Mucosa of descending colon (tissue), 3 donors: ENCODE data around the gene SLC25A28. TPM values are rescaled to one million over a fixed set of nuclear protein-coding genes. Genes with fewer than 3 reads are reported as not detected.

Experiments used
- ATAC-seq: fragments of 200-7000 bp; cut with Tn5 transposase; one replicate; pipeline ENCODE4 v1.9.1; 2020; ENCODE audit warnings: mild to moderate bottlenecking, moderate library complexity
- DNase-seq, 3 donors: peaks; one replicate each; pipeline ENCODE4 v3.0.0-alpha.2; 2020
- H3K36me3 ChIP-seq: fragments of 200-600 bp; one replicate; pipeline ENCODE4 v1.8.0; 2021; ENCODE audit warnings: low read depth, mild to moderate bottlenecking
- H3K4me1 ChIP-seq: fragments of 200-600 bp; one replicate; pipeline ENCODE4 v1.8.0; 2021; ENCODE audit warnings: low read depth, mild to moderate bottlenecking
- H3K4me3 ChIP-seq: fragments of 200-600 bp; one replicate; pipeline ENCODE4 v1.8.0; 2021; ENCODE audit warnings: mild to moderate bottlenecking
- H3K9me3 ChIP-seq: fragments of 200-600 bp; one replicate; pipeline ENCODE4 v1.8.0; 2021; ENCODE audit warnings: mild to moderate bottlenecking
- CTCF ChIP-seq: fragments of 200-600 bp; IDR thresholded peaks from one replicate; pipeline ENCODE4 v1.8.0; 2022; ENCODE audit warnings: antibody characterized with exemption, mild to moderate bottlenecking
- intact Hi-C, 2 donors: fragments of 100-400 bp; cut with DNase I in 1 of 2; cut with micrococcal nuclease in 1 of 2; formaldehyde crosslinking; loops; one replicate each; pipeline versions ENCODE4 v1.11.0 to v1.11.1; 2022; cut with DNase I, micrococcal nuclease
- total RNA-seq, 3 donors: library from RNA; stranded (reverse); fragmentation: NEBNext Ultra II Directional in 2 of 3; extraction: Animal tissue kit (Norgen Biotek cat#: 25700) in 2 of 3; gene quantifications; one replicate each; pipeline versions ENCODE4 v1.2.1 to v1.2.4, GENCODE V29; 2021 to 2023
- donor health status: DM: no; HTN: no; CAD: no; lungs with moderate emphysema.
- donor health status: DM: no; HTN: no; CAD: no.
- donor health status: DM: no; HTN: yes; CAD: no.

Gene SLC25A28
- total RNA-seq, 3 donors from 2014 or later: 38.2 to 64.4 (median 39.6) TPM

GRCh38 chr10:99612167-99612831, 7.9 kb downstream of the SLC25A28 start:
- TF ChIP-seq CTCF: peak; percentile 58
- DNase-seq (peak in 1 of 3 donors; percentile 67), ATAC-seq (peak; percentile 89)
- no peaks in the 10 kb centered on the region for H3K4me1 ChIP-seq
- intact Hi-C loops: loop anchor here (2.0 to 10.0 kb wide), 3 partner anchors 51 to 217 kb away; partner anchors contain the start of gene GOT1 (in 2 of the 2)
- no peaks in the 10 kb centered on the region for H3K36me3 ChIP-seq
- H3K9me3 ChIP-seq: no peaks in the 10 kb centered on the region
- H3K4me3 ChIP-seq: no peak overlapping the region

- no peak overlapping the region for H3K4me3 ChIP-seq
- H3K4me1 ChIP-seq: no peaks in the 10 kb centered on the region
- intact Hi-C loops: loop anchor here (10.0 kb wide), 2 partner anchors 177 to 217 kb away; partner anchors contain the start of gene GOT1 (in 2 of the 2)
- ATAC-seq: no peak
- DNase-seq: no peak
- TF ChIP-seq CTCF: no peak
- H3K9me3 ChIP-seq: no peaks in the 10 kb centered on the region
- H3K36me3 ChIP-seq: no peaks in the 10 kb centered on the region
Observed at GRCh38 chr10:99611326-99611725, 8.9 kb downstream of the SLC25A28 start.

- H3K4me3 ChIP-seq: no peak overlapping the region
- DNase-seq: no peak
- no peak for ATAC-seq
- TF ChIP-seq CTCF: no peak
- intact Hi-C loops: loop anchor here (10.0 kb wide), 2 partner anchors 175 to 215 kb away; partner anchors contain the start of gene GOT1 (in 2 of the 2)
- H3K9me3 ChIP-seq: no peaks in the 10 kb centered on the region
- H3K4me1 ChIP-seq: no peaks in the 10 kb centered on the region
- no peaks in the 10 kb centered on the region for H3K36me3 ChIP-seq
Observed at GRCh38 chr10:99610221-99610620, 10.0 kb downstream of the SLC25A28 start.

- no peak for ATAC-seq
- no peak for DNase-seq
- Histone ChIP-seq H3K4me3 (no peak overlapping the region), H3K4me1 (no peaks in the 10 kb centered on the region), H3K36me3 (no peaks in the 10 kb centered on the region), H3K9me3 (no peaks in the 10 kb centered on the region)
- no peak for TF ChIP-seq CTCF
- intact Hi-C loops: no loop called here
Observed at GRCh38 chr10:99609186-99609585, 11.1 kb downstream of the SLC25A28 start.

- TF ChIP-seq CTCF: no peak
- Histone ChIP-seq H3K4me1 (no peaks in the 10 kb centered on the region), H3K4me3 (no peak overlapping the region), H3K9me3 (no peaks in the 10 kb centered on the region), H3K36me3 (no peaks in the 10 kb centered on the region)
- DNase-seq (no peak), ATAC-seq (no peak)
- intact Hi-C loops: no loop called here
Observed at GRCh38 chr10:99605351-99605750, 14.9 kb downstream of the SLC25A28 start.
